AG04450 (cell line): ENCODE data around the gene DNAJC1. TPM values are rescaled to one million over a fixed set of nuclear protein-coding genes. Genes with fewer than 3 reads are reported as not detected.
"Not testable (repeated sequence)": the region's sequence is repeated elsewhere in the genome, so short reads cannot be mapped to it uniquely, and the experiment has no call there.

Experiments
- CTCF ChIA-PET: fragments of 300-600, 350-600 bp; formaldehyde crosslinking; extraction: SDS; loops from one replicate; lab custom pipeline; 2022; ENCODE audit warnings: antibody characterized with exemption, inconsistent platforms; lab: Charles Lee
- POLR2A ChIA-PET: fragments of 350-600 bp; formaldehyde crosslinking; extraction: SDS; loops from one replicate; lab custom pipeline; 2021; ENCODE audit warnings: antibody characterized with exemption, inconsistent platforms; lab: Yijun Ruan, JAX
- DNase-seq: peaks from one replicate; pipeline ENCODE4 v3.0.0-alpha.2; 2011; ENCODE audit warnings: low read depth, low spot score
- H3K27ac ChIP-seq: one replicate; pipeline ENCODE4 v1.5.1; 2012; ENCODE audit warnings: low read depth, low read length, control low read depth
- H3K27me3 ChIP-seq: one replicate; pipeline ENCODE4 v1.6.0; 2012; ENCODE audit warnings: low read length; ENCODE audit not compliant: control insufficient read depth, insufficient read depth
- H3K4me3 ChIP-seq: 2 replicates; pipeline ENCODE4 v1.5.1; 2011; ENCODE audit warnings: mild to moderate bottlenecking, low read depth, low read length, control low read depth
- H3K9me3 ChIP-seq: 2 replicates; pipeline ENCODE4 v1.5.1; 2012; ENCODE audit warnings: low read length; ENCODE audit not compliant: control insufficient read depth, insufficient read depth
- CTCF ChIP-seq: IDR thresholded peaks from 2 replicates; pipeline ENCODE4 v1.5.1; 2011; ENCODE audit warnings: low read depth, low read length, control low read depth, inconsistent platforms
- polyA plus RNA-seq: library from polyadenylated mRNA; depleted of rRNA; stranded (reverse); fragments of >200 nt; gene quantifications from 2 replicates; pipeline ENCODE4 v1.2.3, GENCODE V29; 2011

Gene DNAJC1
- polyA plus RNA-seq, 1 experiment: 21.5 TPM

- Histone ChIP-seq H3K27ac (no peak overlapping the region), H3K27me3 (no peaks in the 10 kb centered on the region), H3K4me3 (no peak overlapping the region), H3K9me3 (no peaks in the 10 kb centered on the region)
- ChIA-PET POLR2A (no interaction called here), CTCF (no interaction called here)
- no peak for DNase-seq
- no peak for TF ChIP-seq CTCF
Observed at GRCh38 chr10:22043327-22043633, 39.8 kb upstream of the DNAJC1 start.

- POLR2A ChIA-PET: no interaction called here
- CTCF ChIA-PET: no interaction called here
- no peak overlapping the region for H3K27ac ChIP-seq
- no peak overlapping the region for H3K4me3 ChIP-seq
- no peak for TF ChIP-seq CTCF
- DNase-seq: no peak
- H3K27me3 ChIP-seq: no peaks in the 10 kb centered on the region
- H3K9me3 ChIP-seq: no peaks in the 10 kb centered on the region
Observed at GRCh38 chr10:22042557-22043326, 39.2 kb upstream of the DNAJC1 start.

GRCh38 chr10:22034333-22034732 is 30.8 kb upstream of the DNAJC1 start:
- no peak for DNase-seq
- no peaks in the 10 kb centered on the region for H3K9me3 ChIP-seq
- TF ChIP-seq CTCF: no peak
- no peak overlapping the region for H3K4me3 ChIP-seq
- ChIA-PET POLR2A (no interaction called here), CTCF (no interaction called here)
- H3K27me3 ChIP-seq: no peaks in the 10 kb centered on the region
- H3K27ac ChIP-seq: no peak overlapping the region

GRCh38 chr10:22032268-22032667 is 28.7 kb upstream of the DNAJC1 start:
- CTCF ChIA-PET, H3K27ac ChIP-seq, H3K4me3 ChIP-seq, H3K27me3 ChIP-seq, POLR2A ChIA-PET, DNase-seq, H3K9me3 ChIP-seq: not testable (repeated sequence)

- ChIA-PET CTCF (interaction anchor here (0.7 kb wide), 1 partner anchor 959 kb away, joined by 3 read pairs; no protein-coding TSS in a partner anchor), POLR2A (no interaction called here)
Observed at GRCh38 chr10:22030421-22030820, 26.9 kb upstream of the DNAJC1 start.

More at GRCh38 chr10:22030421-22030820, 26.9 kb upstream of the DNAJC1 start:
- H3K9me3 ChIP-seq: no peaks in the 10 kb centered on the region
- no peak for TF ChIP-seq CTCF
- no peak overlapping the region for H3K4me3 ChIP-seq
- H3K27ac ChIP-seq: no peak overlapping the region
- no peak for DNase-seq
- no peaks in the 10 kb centered on the region for H3K27me3 ChIP-seq
